ENCODE results near the gene GLRA1. TPM values are rescaled to one million over a fixed set of nuclear protein-coding genes. Genes with fewer than 3 reads are reported as not detected.

Gene GLRA1
- total RNA-seq, 4 donors from 2014 or later, result not detected

DNA sequence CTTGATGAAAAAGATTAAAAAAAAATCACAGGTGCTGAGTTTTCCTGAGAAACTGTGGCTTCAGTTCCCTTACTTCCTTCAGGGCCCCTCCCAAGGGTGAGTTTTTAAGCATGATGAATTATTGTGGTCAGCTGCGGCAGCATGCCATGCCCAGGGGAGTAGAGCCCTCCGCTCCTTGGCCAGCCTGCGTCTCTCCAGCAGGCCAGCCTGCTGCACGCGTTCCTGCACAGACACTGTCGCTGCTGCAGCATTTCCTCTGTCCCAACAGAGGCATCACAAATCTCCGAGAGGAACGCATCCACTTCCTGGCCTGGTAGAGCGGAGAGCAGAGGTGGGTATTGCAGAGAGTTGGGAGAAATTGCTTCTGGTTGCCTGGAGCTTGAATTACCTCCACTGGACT, 26.1 kb upstream of the GLRA1 start:
- TF ChIP-seq POLR2A (IDR thresholded peaks at IDR 0.05), result no peak
- TF ChIP-seq, protein P1, sequence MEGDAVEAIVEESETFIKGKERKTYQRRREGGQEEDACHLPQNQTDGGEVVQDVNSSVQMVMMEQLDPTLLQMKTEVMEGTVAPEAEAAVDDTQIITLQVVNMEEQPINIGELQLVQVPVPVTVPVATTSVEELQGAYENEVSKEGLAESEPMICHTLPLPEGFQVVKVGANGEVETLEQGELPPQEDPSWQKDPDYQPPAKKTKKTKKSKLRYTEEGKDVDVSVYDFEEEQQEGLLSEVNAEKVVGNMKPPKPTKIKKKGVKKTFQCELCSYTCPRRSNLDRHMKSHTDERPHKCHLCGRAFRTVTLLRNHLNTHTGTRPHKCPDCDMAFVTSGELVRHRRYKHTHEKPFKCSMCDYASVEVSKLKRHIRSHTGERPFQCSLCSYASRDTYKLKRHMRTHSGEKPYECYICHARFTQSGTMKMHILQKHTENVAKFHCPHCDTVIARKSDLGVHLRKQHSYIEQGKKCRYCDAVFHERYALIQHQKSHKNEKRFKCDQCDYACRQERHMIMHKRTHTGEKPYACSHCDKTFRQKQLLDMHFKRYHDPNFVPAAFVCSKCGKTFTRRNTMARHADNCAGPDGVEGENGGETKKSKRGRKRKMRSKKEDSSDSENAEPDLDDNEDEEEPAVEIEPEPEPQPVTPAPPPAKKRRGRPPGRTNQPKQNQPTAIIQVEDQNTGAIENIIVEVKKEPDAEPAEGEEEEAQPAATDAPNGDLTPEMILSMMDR (IDR thresholded peaks at IDR 0.05), result no peak
- no peaks in the 10 kb centered on the region for H3K4me1 ChIP-seq
- no peak overlapping the region for H3K4me3 ChIP-seq
- no peaks in the 10 kb centered on the region for H3K9me3 ChIP-seq
- no peaks in the 10 kb centered on the region for H3K27me3 ChIP-seq
- no peak overlapping the region for H3K27ac ChIP-seq
- H3K36me3 ChIP-seq, result no peaks in the 10 kb centered on the region
- DNase-seq (ENCODE audit: low spot score in 2 of 2), result no peak
- WGBS, result 30% methylated on average over 9 of the region's 9 CpGs

DNA sequence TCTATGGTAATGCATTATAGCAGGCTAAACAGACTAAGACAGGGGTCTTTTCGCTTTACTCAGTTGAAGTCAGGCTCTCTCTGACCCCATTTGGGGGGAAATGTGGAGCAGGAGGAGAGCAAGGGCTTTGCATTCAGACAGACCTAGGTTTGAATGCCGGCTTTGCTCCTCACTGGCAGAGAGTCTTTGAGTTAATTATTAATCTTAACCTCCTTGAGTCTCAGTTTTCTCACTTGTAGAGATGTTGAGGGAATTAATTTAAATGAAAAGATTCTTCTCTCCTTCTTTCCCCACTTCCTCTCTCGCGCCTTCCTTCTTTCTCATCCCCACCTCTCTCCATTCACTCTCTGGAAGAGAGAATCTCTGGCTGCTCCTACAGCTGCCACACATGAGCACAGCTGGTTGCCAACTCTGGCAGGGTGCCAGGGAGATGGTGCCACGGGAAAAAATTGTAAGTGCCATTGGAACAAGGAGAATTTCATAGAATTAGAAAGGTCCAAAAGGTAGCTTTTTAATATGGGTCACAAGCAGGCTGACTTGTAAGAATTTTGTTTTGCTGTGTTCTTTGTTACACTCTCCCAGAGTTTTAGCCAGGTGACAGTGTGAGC, 25.2 kb upstream of the GLRA1 start:
- no peak overlapping the region for H3K4me3 ChIP-seq
- DNase-seq (ENCODE audit: low spot score in 2 of 2), result no peak
- H3K27ac ChIP-seq, result no peak overlapping the region
- H3K36me3 ChIP-seq, result no peaks in the 10 kb centered on the region
- TF ChIP-seq, protein P1 (IDR thresholded peaks at IDR 0.05), result no peak
- no peak for TF ChIP-seq POLR2A (IDR thresholded peaks at IDR 0.05)
- no peaks in the 10 kb centered on the region for H3K27me3 ChIP-seq
- 72% methylated on average over 5 of the region's 5 CpGs for WGBS
- no peaks in the 10 kb centered on the region for H3K9me3 ChIP-seq
- H3K4me1 ChIP-seq, result no peaks in the 10 kb centered on the region

- TF ChIP-seq EP300 (IDR thresholded peaks at IDR 0.05), result no peak
- no peak for TF ChIP-seq POLR2A (IDR thresholded peaks at IDR 0.05)
- TF ChIP-seq POLR2AphosphoS5 (IDR thresholded peaks at IDR 0.05), result no peak
- TF ChIP-seq, protein P1 (IDR thresholded peaks at IDR 0.05), result no peak
- H3K36me3 ChIP-seq, result no peaks in the 10 kb centered on the region
- H3K9me3 ChIP-seq, result no peaks in the 10 kb centered on the region
- no peaks in the 10 kb centered on the region for H3K4me1 ChIP-seq
- H3K4me3 ChIP-seq, result no peak overlapping the region
- H3K27ac ChIP-seq, result no peak overlapping the region
- DNase-seq (ENCODE audit: low spot score in 2 of 2), result no peak
- 25% methylated on average over 3 of the region's 3 CpGs for WGBS
- no peaks in the 10 kb centered on the region for H3K27me3 ChIP-seq
These were observed 24.5 kb upstream of the GLRA1 start for GRCh38 chr5:151949113-151949512.

DNA sequence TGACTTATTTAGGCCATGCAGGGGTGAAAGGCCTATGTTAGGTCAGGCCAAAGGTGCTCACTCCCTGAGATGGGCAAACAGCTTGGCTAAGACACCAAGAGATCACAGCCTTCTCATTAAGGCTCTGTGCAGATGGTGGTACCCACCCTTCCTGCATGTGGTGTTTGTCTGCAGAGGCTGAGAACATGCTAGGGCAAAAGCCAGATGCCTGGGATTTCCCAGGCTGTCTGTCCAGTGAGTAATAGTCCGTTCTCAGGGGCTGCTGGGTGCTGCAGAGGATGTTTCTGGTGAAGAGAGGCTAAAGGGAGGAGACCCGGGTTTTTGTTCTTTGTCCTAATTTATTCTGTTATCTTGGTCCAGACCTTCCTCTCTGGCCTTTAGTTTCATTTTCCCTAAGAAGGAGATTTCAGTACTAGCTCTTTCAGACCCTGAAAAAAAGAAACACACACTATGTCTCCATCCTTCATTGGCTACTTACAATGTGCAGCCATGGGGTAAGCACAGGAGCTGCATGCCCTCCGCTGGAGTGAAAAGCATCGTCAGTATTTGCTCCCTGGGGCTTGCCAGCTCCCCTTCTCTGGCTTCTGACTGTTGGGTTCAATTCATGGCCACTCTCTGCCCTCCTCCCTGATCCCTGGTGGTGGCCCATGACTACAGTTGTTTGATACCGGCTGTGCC, 23.4 kb upstream of the GLRA1 start:
- Histone ChIP-seq H3K36me3 (no peaks in the 10 kb centered on the region), H3K9me3 (no peaks in the 10 kb centered on the region), H3K27me3 (no peaks in the 10 kb centered on the region), H3K4me3 (no peak overlapping the region), H3K4me1 (no peaks in the 10 kb centered on the region), H3K27ac (no peak overlapping the region)
- 54% methylated on average over 5 of the region's 5 CpGs for WGBS
- TF ChIP-seq POLR2AphosphoS5 (IDR thresholded peaks at IDR 0.05) (no peak), POLR2A (IDR thresholded peaks at IDR 0.05) (no peak), EP300 (IDR thresholded peaks at IDR 0.05) (no peak)
- TF ChIP-seq, protein P1 (IDR thresholded peaks at IDR 0.05), result no peak
- DNase-seq (ENCODE audit: low spot score in 2 of 2), result no peak

DNA sequence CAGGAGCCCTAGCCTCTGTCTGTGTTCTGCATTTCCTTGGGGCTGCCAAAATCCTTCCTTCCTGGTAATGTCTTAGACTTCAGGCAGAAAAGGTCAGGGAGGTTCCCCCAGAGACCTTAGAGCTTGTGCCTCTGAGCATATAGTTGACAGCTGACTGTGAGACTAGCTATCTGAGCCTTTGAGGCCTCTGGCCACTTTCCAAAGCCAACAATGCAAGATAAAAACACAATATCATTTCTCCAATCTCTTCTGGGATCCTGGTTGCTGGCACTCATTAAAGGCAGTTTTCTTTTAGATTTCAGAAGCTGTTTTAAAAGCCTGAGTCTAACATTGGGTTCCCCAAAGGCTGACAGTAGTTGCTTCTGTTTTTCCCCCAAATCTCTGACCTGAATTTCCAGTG, 13.2 kb upstream of the GLRA1 start:
- Histone ChIP-seq H3K36me3 (no peaks in the 10 kb centered on the region), H3K4me1 (no peaks in the 10 kb centered on the region), H3K27ac (no peak overlapping the region), H3K9me3 (peaks cover 4% of the 10 kb centered on the region), H3K27me3 (no peaks in the 10 kb centered on the region), H3K4me3 (no peak overlapping the region)
- no peak for DNase-seq (ENCODE audit: low spot score in 2 of 2)
- TF ChIP-seq POLR2A (IDR thresholded peaks at IDR 0.05) (no peak), EP300 (IDR thresholded peaks at IDR 0.05) (no peak), POLR2AphosphoS5 (IDR thresholded peaks at IDR 0.05) (no peak)
- TF ChIP-seq, protein P1 (IDR thresholded peaks at IDR 0.05), result no peak
